ENCODE data around the gene C5orf34. TPM values are rescaled to one million over a fixed set of nuclear protein-coding genes. Genes with fewer than 3 reads are reported as not detected.
A peak's percentile ranks its signal among the peaks of the same experiment; 100 is the strongest.
"Not testable (repeated sequence)": the region's sequence is repeated elsewhere in the genome, so short reads cannot be mapped to it uniquely, and the experiment has no call there.

Gene C5orf34
- polyA plus RNA-seq, 1 of the 3 experiments (the other 2 are of a cell fraction), result 2.9 TPM

DNA sequence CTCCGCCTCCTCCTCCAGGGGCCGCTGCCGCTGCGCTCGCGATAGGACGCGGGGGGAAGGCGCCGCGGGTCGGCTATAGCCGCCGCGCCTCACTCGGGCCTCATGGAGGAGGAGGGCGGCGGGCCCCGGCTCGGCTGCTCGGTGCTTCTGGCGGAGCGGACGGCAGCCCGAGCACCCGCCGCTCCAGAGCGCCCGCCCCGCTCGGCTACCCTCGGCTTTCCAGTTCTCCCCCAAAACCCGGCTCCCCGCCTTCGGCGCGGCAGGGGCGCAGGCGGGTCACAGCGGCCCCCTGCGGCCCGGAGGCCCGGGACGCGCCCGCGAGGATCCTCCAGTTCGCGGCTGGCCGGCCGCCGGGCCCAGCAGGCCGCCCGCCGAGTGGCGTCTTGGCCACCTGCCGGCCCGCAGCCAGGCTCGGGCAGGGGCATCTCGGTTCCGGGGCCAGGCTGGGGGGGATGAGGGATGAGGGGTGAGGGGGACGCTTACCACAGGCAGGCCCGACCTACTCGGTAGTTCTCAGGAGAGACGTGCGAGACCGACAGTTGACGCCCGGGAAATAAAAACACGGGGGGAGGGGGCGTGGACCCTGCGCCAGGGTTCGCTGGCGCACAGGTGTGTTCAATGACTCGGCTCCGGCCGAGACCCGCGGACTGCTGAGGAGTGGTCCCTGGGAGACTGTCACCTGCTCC is 42.1 kb upstream of the C5orf34 start, which contains the start of gene PAIP1 (continued):
- TF ChIP-seq ELF1 (IDR thresholded peaks at IDR 0.05) (no peak), RXRA (IDR thresholded peaks at IDR 0.05; ENCODE audit: borderline replicate concordance, low read depth) (no peak), CHD2 (IDR thresholded peaks at IDR 0.05; ENCODE audit: low read length, partially characterized antibody) (peak; percentile 95), TAF1 (IDR thresholded peaks at IDR 0.05; ENCODE audit: borderline replicate concordance, low read depth, low read length) (peak; percentile 78)

GRCh38 chr5:43556607-43556856 is 41.6 kb upstream of the C5orf34 start:
- not testable (repeated sequence) for H3K27me3 ChIP-seq (ENCODE audit: insufficient read depth); H3K9me3 ChIP-seq; H3F3A ChIP-seq (replicated peaks; ENCODE audit: insufficient read depth); H3K9me2 ChIP-seq; DNase-seq
- Histone ChIP-seq H3K4me3 (ENCODE audit: low read depth in 2 of 2, low read length in 1 of 2) (peak overlapping the region; percentile 90 to 92), H3K9ac (peak overlapping the region; percentile 98), H3K36me3 (replicated peaks in 1 of 2; ENCODE audit: control insufficient read depth in 1 of 2, insufficient read depth in 2 of 2, low read length in 1 of 2) (peaks cover 41% of the 10 kb centered on the region in 2 experiments), H3K27ac (ENCODE audit: low read depth in 2 of 2, low read length in 1 of 2) (peak overlapping the region; percentile 86 to 95), H4K20me1 (ENCODE audit: insufficient read depth) (peaks cover 35% of the 10 kb centered on the region), H3K4me1 (ENCODE audit: control insufficient read depth in 1 of 2, insufficient read depth in 2 of 2, low read depth in 1 of 2, low read length in 1 of 2) (peaks cover 19 to 28% of the 10 kb centered on the region in 2 experiments; a peak in 3 of 4 replicates), H3K79me2 (ENCODE audit: insufficient read depth) (peaks cover 49% of the 10 kb centered on the region), H2AFZ (ENCODE audit: low read depth) (peak overlapping the region; percentile 62; the same call in 1 of the 2 replicates), H3K4me2 (peak overlapping the region; percentile 85)
- ChIA-PET CTCF (interaction anchor here (1.0 to 2.7 kb wide), 4 partner anchors 20 to 74 kb away, joined by 4 to 7 read pairs (median 6); partner anchors contain the start of genes C5orf34 and NNT), POLR2A (interaction anchor here (0.7 to 1.9 kb wide), 3 partner anchors 33 to 73 kb away, joined by 3 to 12 read pairs (median 3); partner anchors contain the start of gene TMEM267)
- no CpG with 5 or more reads among the region's 30 CpGs for WGBS (ENCODE audit: low lambda C conversion rate)

DNA sequence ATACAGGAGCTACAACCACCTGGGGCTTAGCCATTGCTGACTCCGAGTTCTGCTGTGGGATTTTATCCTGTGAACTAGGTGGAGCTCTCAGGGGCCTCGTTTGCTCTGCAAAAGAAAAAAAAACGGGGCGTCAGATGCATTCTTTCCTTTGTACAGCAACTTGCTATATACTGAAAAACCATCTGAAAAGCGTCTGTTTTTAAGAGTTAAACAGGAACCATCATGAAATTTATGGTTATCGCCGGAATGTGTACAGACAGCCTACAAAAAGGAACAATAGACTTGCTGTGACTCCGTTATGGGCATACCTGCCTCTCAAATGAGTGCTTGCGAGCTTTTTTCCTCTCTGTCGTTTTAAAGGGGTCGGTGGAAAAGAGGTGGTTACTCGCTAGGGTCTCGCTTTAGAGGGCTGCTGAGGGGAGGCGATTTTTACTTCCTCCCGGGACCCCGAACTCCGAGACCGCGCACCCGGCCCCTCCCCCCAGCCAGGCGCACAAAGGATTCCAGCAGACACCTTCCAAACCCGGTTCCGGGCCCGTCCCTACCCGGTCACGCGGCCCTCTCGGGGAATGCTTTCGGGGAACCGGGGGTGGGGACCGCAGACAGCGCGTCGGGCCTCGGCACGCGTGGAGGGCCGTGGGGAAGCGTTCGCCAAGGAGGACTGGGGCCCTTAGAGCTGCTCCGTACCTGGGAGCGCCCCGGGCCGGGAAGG is 41.1 kb upstream of the C5orf34 start:
- ChIA-PET POLR2A (interaction anchor here (0.7 to 1.9 kb wide), 3 partner anchors 33 to 72 kb away, joined by 3 to 12 read pairs (median 3); partner anchors contain the start of gene TMEM267), CTCF (interaction anchor here (0.8 to 2.7 kb wide), 8 partner anchors 13 to 491 kb away, joined by 3 to 13 read pairs (median 6); partner anchors contain the start of genes C5orf34, NNT and TMEM267)
- peak overlapping the region; percentile 86 to 95 for H3K27ac ChIP-seq (ENCODE audit: low read depth in 2 of 2, low read length in 1 of 2)
- H3K4me1 ChIP-seq (ENCODE audit: control insufficient read depth in 1 of 2, insufficient read depth in 2 of 2, low read depth in 1 of 2, low read length in 1 of 2), result peaks cover 19 to 28% of the 10 kb centered on the region in 2 experiments; a peak in 3 of 4 replicates
- 2% methylated on average over 19 of the region's 44 CpGs for WGBS (ENCODE audit: low lambda C conversion rate)
- DNase-seq, result peak; percentile 81
- H4K20me1 ChIP-seq (ENCODE audit: insufficient read depth), result peaks cover 39% of the 10 kb centered on the region
- H3K9me2 ChIP-seq, result no peaks in the 10 kb centered on the region
- H3K9ac ChIP-seq, result peak overlapping the region; percentile 98
- H3K27me3 ChIP-seq (ENCODE audit: insufficient read depth), result no peaks in the 10 kb centered on the region
- peaks cover 45% of the 10 kb centered on the region in 2 experiments for H3K36me3 ChIP-seq (replicated peaks in 1 of 2; ENCODE audit: control insufficient read depth in 1 of 2, insufficient read depth in 2 of 2, low read length in 1 of 2)
- H3K4me3 ChIP-seq (ENCODE audit: low read depth in 2 of 2, low read length in 1 of 2), result peak overlapping the region; percentile 90 to 92
- peak overlapping the region; percentile 62 for H2AFZ ChIP-seq (ENCODE audit: low read depth)
- H3F3A ChIP-seq (replicated peaks; ENCODE audit: insufficient read depth), result no peaks in the 10 kb centered on the region
- H3K9me3 ChIP-seq, result no peaks in the 10 kb centered on the region
- peak overlapping the region; percentile 85 for H3K4me2 ChIP-seq
- peaks cover 54% of the 10 kb centered on the region for H3K79me2 ChIP-seq (ENCODE audit: insufficient read depth)
- no peak for TF ChIP-seq FOXJ3 (CRISPR knock-in tag; IDR thresholded peaks at IDR 0.05)
- 0 out of 2 replicates have a peak, but pooled peaks have one; percentile 5 for TF ChIP-seq TEAD4 (IDR thresholded peaks at IDR 0.05; ENCODE audit: borderline replicate concordance, insufficient read depth)
- no peak for TF ChIP-seq FOXM1 (IDR thresholded peaks at IDR 0.05; ENCODE audit: low read depth)
- TF ChIP-seq TAF1 (IDR thresholded peaks at IDR 0.05; ENCODE audit: borderline replicate concordance, low read depth, low read length), result peak; percentile 51; the same call in 1 of the 2 replicates
- no peak for TF ChIP-seq REST (IDR thresholded peaks at IDR 0.05; ENCODE audit: low read depth, low read length)
